CD4-positive, alpha-beta memory T cell (primary cell): ENCODE results near the gene ACAA1. TPM values are rescaled to one million over a fixed set of nuclear protein-coding genes. Genes with fewer than 3 reads are reported as not detected.

Source experiments
- CTCF ChIA-PET: fragments of 350-600 bp; sonication (Branson Sonifier 250); formaldehyde crosslinking; loops from one replicate; lab custom pipeline; 2021; ENCODE audit warnings: inconsistent platforms; ENCODE audit not compliant: partially characterized antibody; lab: Charles Lee
- POLR2A ChIA-PET: fragments of 350-600 bp; sonication (Branson Sonifier 250); formaldehyde crosslinking; loops from one replicate; lab custom pipeline; 2021; ENCODE audit not compliant: partially characterized antibody; lab: Charles Lee
- DNase-seq, 5 donors: peaks; one replicate each; pipeline versions ENCODE4 v3.0.0 to v3.0.0-alpha.2; 2020 to 2022; ENCODE audit warnings: mixed read lengths in 1 of 5
- H3K27ac ChIP-seq: one replicate; pipeline ENCODE4 v1.7.0; 2013; ENCODE audit warnings: low read depth, low read length
- H3K27me3 ChIP-seq: 2 replicates; pipeline ENCODE4 v1.7.0; 2013; ENCODE audit warnings: mild to moderate bottlenecking, low read length, moderate library complexity; ENCODE audit not compliant: insufficient read depth
- H3K36me3 ChIP-seq: 2 replicates; pipeline ENCODE4 v1.7.0; 2013; ENCODE audit warnings: mild to moderate bottlenecking, low read length, moderate library complexity; ENCODE audit not compliant: insufficient read depth
- H3K4me1 ChIP-seq: 2 replicates; pipeline ENCODE4 v1.7.0; 2013; ENCODE audit warnings: mild to moderate bottlenecking, low read length, moderate library complexity; ENCODE audit not compliant: insufficient read depth
- H3K4me3 ChIP-seq, 2 donors: one replicate each; pipeline ENCODE4 v1.7.0; 2013; ENCODE audit warnings: low read length in 2 of 2, mild to moderate bottlenecking in 1 of 2
- H3K9me3 ChIP-seq, 2 donors: one replicate each; pipeline ENCODE4 v1.7.0; 2013; ENCODE audit warnings: low read length in 2 of 2, control low read depth in 1 of 2; ENCODE audit not compliant: control insufficient read depth in 1 of 2
- H3K27ac Mint-ChIP-seq, 7 donors: one replicate each; pipeline ENCODE4 v1.8.0; 2020 to 2021; ENCODE audit warnings: mixed read lengths in 7 of 7, mild to moderate bottlenecking in 6 of 7, inconsistent platforms in 3 of 7, moderate library complexity in 3 of 7
- H3K27me3 Mint-ChIP-seq, 2 donors: one replicate each; pipeline ENCODE4 v1.8.0; 2020 to 2021; ENCODE audit warnings: mixed read lengths in 2 of 2
- H3K36me3 Mint-ChIP-seq, 2 donors: one replicate each; pipeline ENCODE4 v1.8.0; 2020 to 2021; ENCODE audit warnings: mixed read lengths in 2 of 2, inconsistent platforms in 1 of 2, mild to moderate bottlenecking in 1 of 2
- H3K4me1 Mint-ChIP-seq, 4 donors: one replicate each; pipeline ENCODE4 v1.8.0; 2020 to 2021; ENCODE audit warnings: mixed read lengths in 4 of 4, mild to moderate bottlenecking in 1 of 4
- H3K4me3 Mint-ChIP-seq, 8 donors: one replicate each; pipeline ENCODE4 v1.8.0; 2020 to 2021; ENCODE audit warnings: mixed read lengths in 8 of 8, mild to moderate bottlenecking in 7 of 8, moderate library complexity in 6 of 8, inconsistent platforms in 3 of 8
- H3K9me3 Mint-ChIP-seq, 8 donors: one replicate each; pipeline ENCODE4 v1.8.0; 2020 to 2021; ENCODE audit warnings: mixed read lengths in 8 of 8, mild to moderate bottlenecking in 5 of 8, inconsistent platforms in 3 of 8, moderate library complexity in 1 of 8
- intact Hi-C: fragments of 100-400 bp; cut with micrococcal nuclease; formaldehyde crosslinking; loops from one replicate; pipeline ENCODE4 v1.15.1; 2023
- polyA plus RNA-seq, 2 donors: library from polyadenylated mRNA; unstranded; fragments of 300-500 nt; fragmentation: Illumina TruSeq; gene quantifications; one replicate each; pipeline ENCODE4 v1.2.3, GENCODE V29; 2021
- total RNA-seq, 2 experiments: library from RNA; stranded (reverse); gene quantifications; one replicate each; pipeline ENCODE4 v1.2.3, GENCODE V29; 2021

The ACAA1 gene
- total and polyA plus RNA-seq, 4 experiments from 2014 or later = 52.4 to 82.8 (median 77.5) TPM

GRCh38 chr3:38114052-38114874 lies 22.7 kb downstream of the ACAA1 start:
- CTCF ChIA-PET = no interaction called here
- no peak overlapping the region for H3K4me3 ChIP-seq
- Mint-ChIP-seq H3K36me3 (peaks cover 3 to 7% of the 10 kb centered on the region in 2 donors), H3K4me1 (peaks cover 2 to 9% (median 6%) of the 10 kb centered on the region in 4 donors), H3K4me3 (no peak overlapping the region), H3K9me3 (no peaks in the 10 kb centered on the region), H3K27me3 (no peaks in the 10 kb centered on the region), H3K27ac (no peak overlapping the region)
- no peaks in the 10 kb centered on the region for H3K4me1 ChIP-seq
- H3K36me3 ChIP-seq = no peaks in the 10 kb centered on the region
- DNase-seq = no peak
- POLR2A ChIA-PET = no interaction called here
- intact Hi-C loops = no loop called here
- no peak overlapping the region for H3K27ac ChIP-seq
- no peaks in the 10 kb centered on the region for H3K9me3 ChIP-seq
- H3K27me3 ChIP-seq = no peaks in the 10 kb centered on the region

- Mint-ChIP-seq H3K36me3 (peaks cover 4 to 12% of the 10 kb centered on the region in 2 donors), H3K4me1 (peaks cover 0 to 3% (median 0%) of the 10 kb centered on the region in 4 donors), H3K27ac (no peak overlapping the region), H3K27me3 (no peaks in the 10 kb centered on the region), H3K4me3 (no peak overlapping the region), H3K9me3 (no peaks in the 10 kb centered on the region)
- no peaks in the 10 kb centered on the region for H3K36me3 ChIP-seq
- intact Hi-C loops = no loop called here
- no peak overlapping the region for H3K27ac ChIP-seq
- H3K4me3 ChIP-seq = no peak overlapping the region
- H3K27me3 ChIP-seq = no peaks in the 10 kb centered on the region
- ChIA-PET CTCF (no interaction called here), POLR2A (interaction anchor here (1.0 kb wide), 1 partner anchor 25 kb away, joined by 3 read pairs; the partner anchor contains the start of gene ACAA1)
- no peaks in the 10 kb centered on the region for H3K4me1 ChIP-seq
- no peaks in the 10 kb centered on the region for H3K9me3 ChIP-seq
- no peak for DNase-seq
These were observed 24.6 kb downstream of the ACAA1 start for GRCh38 chr3:38112378-38112761.

DNA sequence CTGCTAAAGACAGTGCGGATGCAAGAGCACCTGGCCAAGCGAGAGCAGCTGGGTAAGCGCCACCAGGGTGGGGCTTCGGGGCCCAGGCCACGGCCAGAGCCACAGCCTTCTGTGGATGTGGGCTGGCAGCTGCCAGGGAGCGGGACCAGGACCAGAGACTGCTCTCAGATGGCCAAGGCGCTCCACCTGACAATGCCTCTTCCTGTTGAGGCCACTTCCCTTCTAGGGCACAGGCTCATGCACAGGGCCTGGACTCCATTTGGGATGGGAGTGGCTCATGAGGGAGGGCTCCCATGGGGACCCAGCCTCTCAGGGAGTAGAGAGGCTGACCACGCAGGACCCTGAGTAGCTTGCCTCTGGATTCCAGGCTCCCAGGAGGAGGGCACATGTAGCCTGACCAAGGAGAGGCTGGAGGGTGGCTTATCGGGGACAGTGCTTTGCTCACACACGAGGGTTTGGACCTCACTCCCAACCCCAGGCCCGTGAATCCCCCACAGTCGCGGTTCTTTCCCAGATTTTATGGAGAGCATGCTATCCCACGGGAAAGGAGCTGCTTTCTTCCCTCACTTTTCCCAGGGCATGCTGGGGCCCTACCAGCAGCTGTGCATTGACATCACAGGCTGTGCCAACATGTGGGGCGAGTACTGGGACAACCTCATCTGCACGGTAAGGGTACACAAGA lies 25.1 kb downstream of the ACAA1 start:
- CTCF ChIA-PET = no interaction called here

GRCh38 chr3:38111201-38111600 lies 25.7 kb downstream of the ACAA1 start:
- H3K4me1 ChIP-seq = no peaks in the 10 kb centered on the region
- no peak for DNase-seq
- no peaks in the 10 kb centered on the region for H3K36me3 ChIP-seq
- peaks cover 0 to 3% (median 0%) of the 10 kb centered on the region in 4 donors for H3K4me1 Mint-ChIP-seq
- no peak overlapping the region for H3K4me3 Mint-ChIP-seq
- no peaks in the 10 kb centered on the region for H3K27me3 ChIP-seq
- intact Hi-C loops = no loop called here
- H3K9me3 Mint-ChIP-seq = no peaks in the 10 kb centered on the region
- ChIA-PET CTCF (no interaction called here), POLR2A (no interaction called here)
- H3K27ac ChIP-seq = no peak overlapping the region
- H3K27me3 Mint-ChIP-seq = no peaks in the 10 kb centered on the region
- H3K9me3 ChIP-seq = no peaks in the 10 kb centered on the region
- H3K27ac Mint-ChIP-seq = no peak overlapping the region
- no peak overlapping the region for H3K4me3 ChIP-seq
- peaks cover 10 to 15% of the 10 kb centered on the region in 2 donors for H3K36me3 Mint-ChIP-seq

More for the DNA sequence above, 25.1 kb downstream of the ACAA1 start:
- POLR2A ChIA-PET = no interaction called here
- Mint-ChIP-seq H3K27ac (no peak overlapping the region), H3K4me1 (peaks cover 0 to 3% (median 0%) of the 10 kb centered on the region in 4 donors), H3K9me3 (no peaks in the 10 kb centered on the region), H3K27me3 (no peaks in the 10 kb centered on the region), H3K4me3 (no peak overlapping the region), H3K36me3 (peaks cover 8 to 15% of the 10 kb centered on the region in 2 donors)
- H3K27me3 ChIP-seq = no peaks in the 10 kb centered on the region
- DNase-seq = no peak
- no peak overlapping the region for H3K27ac ChIP-seq
- H3K4me3 ChIP-seq = no peak overlapping the region
- intact Hi-C loops = no loop called here
- no peaks in the 10 kb centered on the region for H3K36me3 ChIP-seq
- no peaks in the 10 kb centered on the region for H3K4me1 ChIP-seq
- H3K9me3 ChIP-seq = no peaks in the 10 kb centered on the region

DNA sequence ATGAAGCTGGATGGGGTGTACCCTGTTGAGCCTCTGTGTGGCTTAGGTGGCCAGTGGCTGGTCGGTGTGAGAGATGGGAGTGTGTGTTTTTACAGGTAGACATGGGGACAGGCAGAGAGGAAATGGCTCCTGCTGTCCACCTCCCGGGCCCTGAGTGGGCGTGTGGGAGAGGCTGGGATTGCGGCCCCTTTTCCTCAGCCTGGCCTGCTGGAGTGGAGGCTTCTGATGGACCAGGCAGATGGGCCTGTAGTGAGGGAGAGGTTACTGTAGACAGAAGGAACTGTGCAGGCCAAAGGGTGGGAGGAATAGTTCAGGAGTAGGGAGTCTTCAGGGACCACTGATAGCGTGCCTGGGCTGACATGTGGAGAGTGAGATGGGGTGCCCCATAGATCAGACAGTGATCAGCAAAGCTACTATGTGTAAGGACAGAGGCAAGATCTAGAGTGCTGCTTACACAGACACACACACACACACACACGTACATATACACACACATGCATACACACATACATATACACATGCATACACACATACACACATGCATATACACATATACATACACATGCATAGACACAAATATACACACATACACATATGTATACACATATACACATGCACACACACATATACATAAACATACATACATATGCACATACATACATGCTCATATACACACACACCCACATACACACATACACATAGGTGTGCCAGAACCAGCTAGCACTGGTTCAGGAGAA lies 26.4 kb downstream of the ACAA1 start:
- H3K9me3 Mint-ChIP-seq = peaks cover 0 to 5% (median 4%) of the 10 kb centered on the region in 8 donors
- no peaks in the 10 kb centered on the region for H3K4me1 Mint-ChIP-seq
- no peaks in the 10 kb centered on the region for H3K4me1 ChIP-seq
- POLR2A ChIA-PET = no interaction called here
- no peaks in the 10 kb centered on the region for H3K9me3 ChIP-seq
- H3K4me3 ChIP-seq = no peak overlapping the region
- DNase-seq = no peak
- H3K36me3 ChIP-seq = no peaks in the 10 kb centered on the region
- no peaks in the 10 kb centered on the region for H3K27me3 Mint-ChIP-seq
- CTCF ChIA-PET = no interaction called here
- peaks cover 10 to 18% of the 10 kb centered on the region in 2 donors for H3K36me3 Mint-ChIP-seq
- no peak overlapping the region for H3K27ac ChIP-seq
- no peaks in the 10 kb centered on the region for H3K27me3 ChIP-seq
- no peak overlapping the region for H3K27ac Mint-ChIP-seq
- H3K4me3 Mint-ChIP-seq = no peak overlapping the region
- intact Hi-C loops = no loop called here

DNA sequence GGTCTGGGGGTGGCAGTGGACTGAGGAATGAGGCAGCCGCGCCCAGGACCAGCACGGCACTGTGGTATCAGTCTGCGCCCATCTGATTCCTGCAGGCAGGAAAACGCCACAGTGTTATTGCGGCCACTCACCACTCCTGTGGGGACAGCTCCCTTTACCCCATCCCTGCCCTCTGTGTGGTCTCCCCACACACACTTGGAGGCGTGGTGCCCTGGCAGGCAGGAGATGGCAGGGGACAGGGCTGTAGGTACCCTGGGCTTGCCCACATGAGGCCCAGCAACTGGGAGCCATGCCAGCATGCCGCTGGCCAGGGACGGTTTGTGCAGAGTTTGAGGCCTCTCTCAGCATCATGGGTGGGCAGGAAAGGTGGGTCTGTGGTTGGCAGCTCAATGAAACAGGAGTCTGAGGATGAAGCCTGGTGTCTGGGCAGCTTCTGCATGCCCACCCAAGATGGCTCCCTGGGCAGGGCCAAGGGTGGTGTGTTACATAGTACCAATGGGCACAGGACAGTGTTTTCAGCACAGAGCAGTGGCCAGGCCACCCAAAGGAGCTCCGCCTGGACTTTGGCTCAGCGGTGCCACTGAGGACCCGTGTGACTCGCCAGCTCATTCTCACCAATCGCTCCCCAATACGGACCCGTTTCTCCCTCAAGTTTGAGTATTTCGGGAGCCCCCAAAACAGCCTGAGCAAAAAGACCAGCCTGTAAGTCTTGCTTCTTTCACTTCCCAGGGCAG lies 27.2 kb downstream of the ACAA1 start:
- peaks cover 10 to 26% of the 10 kb centered on the region in 2 donors for H3K36me3 Mint-ChIP-seq
- no peaks in the 10 kb centered on the region for H3K4me1 Mint-ChIP-seq
- no peak overlapping the region for H3K4me3 ChIP-seq
- H3K4me1 ChIP-seq = no peaks in the 10 kb centered on the region
- no peaks in the 10 kb centered on the region for H3K36me3 ChIP-seq
- no peak overlapping the region for H3K27ac ChIP-seq
- H3K4me3 Mint-ChIP-seq = no peak overlapping the region
- no peak for DNase-seq
- H3K27me3 ChIP-seq = no peaks in the 10 kb centered on the region
- CTCF ChIA-PET = no interaction called here
- no peaks in the 10 kb centered on the region for H3K27me3 Mint-ChIP-seq
- peaks cover 0 to 11% (median 7%) of the 10 kb centered on the region in 8 donors for H3K9me3 Mint-ChIP-seq
- POLR2A ChIA-PET = no interaction called here
- intact Hi-C loops = no loop called here
- H3K27ac Mint-ChIP-seq = no peak overlapping the region
- H3K9me3 ChIP-seq = no peaks in the 10 kb centered on the region
